ENCODE results near the gene FAM184B. TPM values are rescaled to one million over a fixed set of nuclear protein-coding genes. Genes with fewer than 3 reads are reported as not detected.

The FAM184B gene
- total RNA-seq, 1 donor from 2014 or later = 0.02 TPM

DNA sequence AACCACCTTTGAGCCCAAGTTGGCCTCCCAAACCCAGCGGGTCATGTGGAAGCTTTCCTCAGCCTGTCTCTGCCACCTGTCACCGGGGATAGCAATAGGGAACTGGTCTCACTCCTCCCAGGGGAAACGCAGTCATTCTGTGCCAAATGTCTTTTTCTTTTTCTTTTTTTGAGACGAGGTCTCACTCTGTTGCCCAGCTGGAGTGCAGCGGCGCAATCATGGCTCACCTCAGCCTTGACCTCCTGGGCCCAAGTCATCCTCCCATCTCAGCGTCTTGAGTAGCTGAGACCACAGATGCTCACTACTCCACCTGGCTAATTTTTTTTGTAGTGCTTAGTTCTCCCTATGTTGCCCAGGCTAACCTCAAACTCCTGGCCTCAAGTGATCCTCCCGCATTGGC is 126.7 kb downstream of the FAM184B start:
- no peak overlapping the region for H3K27ac Mint-ChIP-seq (ENCODE audit: unreplicated experiment)
- no peak for DNase-seq (ENCODE audit: low spot score)
- peaks cover 26% of the 10 kb centered on the region for H3K27me3 Mint-ChIP-seq (ENCODE audit: low read depth)
- H3K9me3 Mint-ChIP-seq (ENCODE audit: low read depth) = no peaks in the 10 kb centered on the region
- no peak overlapping the region for H3K4me3 Mint-ChIP-seq (ENCODE audit: unreplicated experiment)
- TF ChIP-seq, protein P1, sequence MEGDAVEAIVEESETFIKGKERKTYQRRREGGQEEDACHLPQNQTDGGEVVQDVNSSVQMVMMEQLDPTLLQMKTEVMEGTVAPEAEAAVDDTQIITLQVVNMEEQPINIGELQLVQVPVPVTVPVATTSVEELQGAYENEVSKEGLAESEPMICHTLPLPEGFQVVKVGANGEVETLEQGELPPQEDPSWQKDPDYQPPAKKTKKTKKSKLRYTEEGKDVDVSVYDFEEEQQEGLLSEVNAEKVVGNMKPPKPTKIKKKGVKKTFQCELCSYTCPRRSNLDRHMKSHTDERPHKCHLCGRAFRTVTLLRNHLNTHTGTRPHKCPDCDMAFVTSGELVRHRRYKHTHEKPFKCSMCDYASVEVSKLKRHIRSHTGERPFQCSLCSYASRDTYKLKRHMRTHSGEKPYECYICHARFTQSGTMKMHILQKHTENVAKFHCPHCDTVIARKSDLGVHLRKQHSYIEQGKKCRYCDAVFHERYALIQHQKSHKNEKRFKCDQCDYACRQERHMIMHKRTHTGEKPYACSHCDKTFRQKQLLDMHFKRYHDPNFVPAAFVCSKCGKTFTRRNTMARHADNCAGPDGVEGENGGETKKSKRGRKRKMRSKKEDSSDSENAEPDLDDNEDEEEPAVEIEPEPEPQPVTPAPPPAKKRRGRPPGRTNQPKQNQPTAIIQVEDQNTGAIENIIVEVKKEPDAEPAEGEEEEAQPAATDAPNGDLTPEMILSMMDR (IDR thresholded peaks at IDR 0.05) = no peak
- no peaks in the 10 kb centered on the region for H3K36me3 Mint-ChIP-seq (ENCODE audit: low read depth)
- no peaks in the 10 kb centered on the region for H3K4me1 Mint-ChIP-seq (ENCODE audit: low read depth)

- TF ChIP-seq, protein P1 (IDR thresholded peaks at IDR 0.05) = no peak
- no peak for DNase-seq (ENCODE audit: low spot score)
- H3K27ac Mint-ChIP-seq (ENCODE audit: unreplicated experiment) = no peak overlapping the region
- peaks cover 4% of the 10 kb centered on the region for H3K27me3 Mint-ChIP-seq (ENCODE audit: low read depth)
- H3K36me3 Mint-ChIP-seq (ENCODE audit: low read depth) = no peaks in the 10 kb centered on the region
- no peaks in the 10 kb centered on the region for H3K4me1 Mint-ChIP-seq (ENCODE audit: low read depth)
- no peak overlapping the region for H3K4me3 Mint-ChIP-seq (ENCODE audit: unreplicated experiment)
- H3K9me3 Mint-ChIP-seq (ENCODE audit: low read depth) = no peaks in the 10 kb centered on the region
Measured at GRCh38 chr4:17650406-17650805, 131.0 kb downstream of the FAM184B start.

- DNase-seq (ENCODE audit: low spot score) = no peak
- Mint-ChIP-seq H3K9me3 (ENCODE audit: low read depth) (peaks cover 17% of the 10 kb centered on the region), H3K27me3 (ENCODE audit: low read depth) (peaks cover 4% of the 10 kb centered on the region), H3K36me3 (ENCODE audit: low read depth) (no peaks in the 10 kb centered on the region), H3K4me1 (ENCODE audit: low read depth) (no peaks in the 10 kb centered on the region), H3K4me3 (ENCODE audit: unreplicated experiment) (no peak overlapping the region), H3K27ac (ENCODE audit: unreplicated experiment) (no peak overlapping the region)
- TF ChIP-seq, protein P1 (IDR thresholded peaks at IDR 0.05) = no peak
Measured at GRCh38 chr4:17647927-17648326, 133.5 kb downstream of the FAM184B start.

DNA sequence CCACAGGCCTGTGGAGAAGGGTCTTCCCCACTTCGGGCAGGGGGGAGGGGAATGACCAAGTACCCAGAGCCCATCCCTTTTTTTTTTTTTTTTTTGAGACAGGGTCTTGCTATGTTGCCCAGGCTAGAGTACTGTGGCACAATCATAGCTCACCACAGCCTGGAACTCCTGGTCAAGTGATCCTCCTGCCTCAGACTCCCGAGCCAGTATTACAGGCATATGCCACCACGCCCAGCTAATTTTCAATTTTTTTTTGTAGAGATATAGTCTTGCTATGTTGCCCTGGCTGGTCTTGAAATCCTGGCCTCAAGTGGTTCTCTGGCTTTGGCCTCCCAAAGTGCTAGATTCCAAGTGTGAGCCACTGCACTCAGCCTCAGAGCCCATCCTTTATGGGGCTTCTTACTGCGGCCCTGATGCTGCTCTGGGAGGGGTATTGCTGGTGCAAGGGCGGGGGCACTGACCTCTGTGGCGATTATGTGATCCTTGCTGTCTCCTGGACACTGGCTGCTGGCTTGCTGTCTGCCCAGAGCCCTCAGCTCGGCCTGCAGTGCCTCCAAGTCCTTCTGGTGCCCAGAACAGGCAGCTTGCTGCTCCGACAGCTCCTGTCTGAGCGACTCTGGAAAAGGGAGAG is 134.1 kb downstream of the FAM184B start:
- TF ChIP-seq, protein P1 (IDR thresholded peaks at IDR 0.05) = no peak
- Mint-ChIP-seq H3K27ac (ENCODE audit: unreplicated experiment) (no peak overlapping the region), H3K36me3 (ENCODE audit: low read depth) (peaks cover 4% of the 10 kb centered on the region), H3K27me3 (ENCODE audit: low read depth) (peaks cover 4% of the 10 kb centered on the region), H3K4me1 (ENCODE audit: low read depth) (no peaks in the 10 kb centered on the region), H3K9me3 (ENCODE audit: low read depth) (peaks cover 23% of the 10 kb centered on the region), H3K4me3 (ENCODE audit: unreplicated experiment) (no peak overlapping the region)
- no peak for DNase-seq (ENCODE audit: low spot score)

GRCh38 chr4:17646693-17647092 is 134.7 kb downstream of the FAM184B start:
- DNase-seq (ENCODE audit: low spot score) = no peak
- peaks cover 24% of the 10 kb centered on the region for H3K9me3 Mint-ChIP-seq (ENCODE audit: low read depth)
- TF ChIP-seq, protein P1 (IDR thresholded peaks at IDR 0.05) = no peak
- no peaks in the 10 kb centered on the region for H3K4me1 Mint-ChIP-seq (ENCODE audit: low read depth)
- H3K4me3 Mint-ChIP-seq (ENCODE audit: unreplicated experiment) = no peak overlapping the region
- peaks cover 5% of the 10 kb centered on the region for H3K36me3 Mint-ChIP-seq (ENCODE audit: low read depth)
- peaks cover 4% of the 10 kb centered on the region for H3K27me3 Mint-ChIP-seq (ENCODE audit: low read depth)
- no peak overlapping the region for H3K27ac Mint-ChIP-seq (ENCODE audit: unreplicated experiment)

Data from chondrocyte (in vitro differentiated cells).